HEK293 (cell line): ENCODE results near the gene FBXL7.

Experiments
- CTCF ChIA-PET: fragments of 350-600 bp; formaldehyde crosslinking; extraction: SDS; loops from one replicate; lab custom pipeline; 2021; ENCODE audit warnings: antibody characterized with exemption; lab: Yijun Ruan, JAX
- POLR2A ChIA-PET: fragments of 300-600 bp; formaldehyde crosslinking; extraction: SDS; loops from one replicate; lab custom pipeline; 2020; ENCODE audit warnings: antibody characterized with exemption, inconsistent platforms; lab: Yijun Ruan, JAX
- H3K27ac ChIP-seq: fragments of 200-500 bp; sonication (Bioruptor generic); 2 replicates; pipeline ENCODE4 v1.5.1; 2014; ENCODE audit warnings: low read depth, low read length, control low read depth, inconsistent platforms; ENCODE audit errors: extremely low read depth
- H3K36me3 ChIP-seq, 2 experiments: fragments of 200-500 bp in 1 of 2; sonication (Bioruptor generic) in 1 of 2; 1 replicate in 1 of 2; 2 replicates in 1 of 2; pipeline ENCODE4 v1.5.1; 2014 to 2017; ENCODE audit warnings: inconsistent platforms in 2 of 2, low read length in 2 of 2; ENCODE audit not compliant: control insufficient read depth in 2 of 2, insufficient read depth in 1 of 2
- H3K4me1 ChIP-seq: fragments of 200-500 bp; sonication (Bioruptor generic); 2 replicates; pipeline ENCODE4 v1.5.1; 2014; ENCODE audit warnings: mild to moderate bottlenecking, low read length, inconsistent platforms; ENCODE audit not compliant: control insufficient read depth, insufficient read depth
- H3K4me3 ChIP-seq: 2 replicates; pipeline ENCODE4 v1.5.1; 2011; ENCODE audit warnings: low read depth, mild to moderate bottlenecking, control low read depth, low read length, moderate library complexity
- H3K9me3 ChIP-seq: fragments of 200-500 bp; sonication (Bioruptor generic); 2 replicates; pipeline ENCODE4 v1.5.1; 2014; ENCODE audit warnings: low read depth, low read length, inconsistent platforms; ENCODE audit not compliant: control insufficient read depth, insufficient read depth
- IKZF3 ChIP-seq: fragments of 450-650 bp; IDR thresholded peaks from 2 replicates; pipeline ENCODE4 v1.5.0; 2018; ENCODE audit warnings: missing biosample characterization, mild to moderate bottlenecking, missing genetic modification characterization, moderate library complexity
- MZF1 ChIP-seq: fragments of 450-650 bp; formaldehyde crosslinking; IDR thresholded peaks from 2 replicates; pipeline ENCODE4 v1.5.1; 2017; ENCODE audit warnings: missing biosample characterization, missing genetic modification characterization, borderline replicate concordance
- OSR2 ChIP-seq: fragments of 450-650 bp; formaldehyde crosslinking; IDR thresholded peaks from 2 replicates; pipeline ENCODE4 v1.5.1; 2016; ENCODE audit warnings: missing biosample characterization, missing genetic modification characterization
- OVOL3 ChIP-seq: fragments of 450-650 bp; formaldehyde crosslinking; IDR thresholded peaks from 2 replicates; pipeline ENCODE4 v1.5.1; 2016; ENCODE audit warnings: missing biosample characterization, missing genetic modification characterization
- REPIN1 ChIP-seq: fragments of 450-650 bp; formaldehyde crosslinking; IDR thresholded peaks from 2 replicates; pipeline ENCODE4 v1.5.1; 2017; ENCODE audit warnings: missing biosample characterization, missing genetic modification characterization, low read depth
- SCRT2 ChIP-seq: fragments of 450-650 bp; formaldehyde crosslinking; IDR thresholded peaks from 2 replicates; pipeline ENCODE4 v1.5.1; 2016; ENCODE audit warnings: missing biosample characterization, missing genetic modification characterization
- SP2 ChIP-seq: fragments of 450-650 bp; formaldehyde crosslinking; IDR thresholded peaks from 2 replicates; pipeline ENCODE4 v1.5.1; 2016; ENCODE audit warnings: missing biosample characterization, missing genetic modification characterization
- SP3 ChIP-seq: fragments of 450-650 bp; formaldehyde crosslinking; IDR thresholded peaks from 2 replicates; pipeline ENCODE4 v1.5.1; 2016; ENCODE audit warnings: missing biosample characterization, missing genetic modification characterization
- TCF7L2 ChIP-seq: IDR thresholded peaks from 2 replicates; pipeline ENCODE4 v1.6.1; 2011; ENCODE audit warnings: low read depth, mild to moderate bottlenecking, inconsistent platforms, low read length, moderate library complexity, borderline replicate concordance
- TRIM28 ChIP-seq: IDR thresholded peaks from 2 replicates; pipeline ENCODE4 v1.6.1; 2011; ENCODE audit warnings: low read length, control low read depth, borderline replicate concordance
- ZNF223 ChIP-seq: fragments of 450-650 bp; formaldehyde crosslinking; IDR thresholded peaks from 2 replicates; pipeline ENCODE4 v1.5.1; 2016; ENCODE audit warnings: missing biosample characterization, missing genetic modification characterization
- ZNF549 ChIP-seq: fragments of 450-650 bp; IDR thresholded peaks from 2 replicates; pipeline ENCODE4 v1.5.1; 2018; ENCODE audit warnings: missing biosample characterization, missing genetic modification characterization, mild to moderate bottlenecking, inconsistent platforms, moderate library complexity
- ZNF610 ChIP-seq: fragments of 450-650 bp; formaldehyde crosslinking; IDR thresholded peaks from 2 replicates; pipeline ENCODE4 v1.5.1; 2016; ENCODE audit warnings: missing biosample characterization, missing genetic modification characterization, borderline replicate concordance
- ZNF629 ChIP-seq: fragments of 450-650 bp; formaldehyde crosslinking; IDR thresholded peaks from 2 replicates; pipeline ENCODE4 v1.5.1; 2017; ENCODE audit warnings: missing biosample characterization, missing genetic modification characterization
- ZNF677 ChIP-seq: fragments of 450-650 bp; IDR thresholded peaks from 2 replicates; pipeline ENCODE4 v1.5.0; 2018; ENCODE audit warnings: missing biosample characterization, mild to moderate bottlenecking, missing genetic modification characterization, moderate library complexity
- TF ChIP-seq, protein P1 (sequence below): fragments of 450-650 bp; formaldehyde crosslinking; IDR thresholded peaks from 2 replicates; pipeline ENCODE4 v1.5.1; 2016; ENCODE audit warnings: missing biosample characterization, missing genetic modification characterization
- TF ChIP-seq, protein P2 (sequence below): fragments of 450-650 bp; formaldehyde crosslinking; IDR thresholded peaks from 2 replicates; pipeline ENCODE4 v1.5.1; 2017; ENCODE audit warnings: missing biosample characterization, missing genetic modification characterization
- TF ChIP-seq, protein P3 (sequence below): fragments of 450-650 bp; formaldehyde crosslinking; IDR thresholded peaks from 2 replicates; pipeline ENCODE4 v1.5.1; 2017; ENCODE audit warnings: missing biosample characterization, missing genetic modification characterization
- TF ChIP-seq, protein P4 (sequence below): fragments of 450-650 bp; formaldehyde crosslinking; IDR thresholded peaks from 2 replicates; pipeline ENCODE4 v1.5.1; 2016; ENCODE audit warnings: missing biosample characterization, missing genetic modification characterization

FBXL7 gene

DNA sequence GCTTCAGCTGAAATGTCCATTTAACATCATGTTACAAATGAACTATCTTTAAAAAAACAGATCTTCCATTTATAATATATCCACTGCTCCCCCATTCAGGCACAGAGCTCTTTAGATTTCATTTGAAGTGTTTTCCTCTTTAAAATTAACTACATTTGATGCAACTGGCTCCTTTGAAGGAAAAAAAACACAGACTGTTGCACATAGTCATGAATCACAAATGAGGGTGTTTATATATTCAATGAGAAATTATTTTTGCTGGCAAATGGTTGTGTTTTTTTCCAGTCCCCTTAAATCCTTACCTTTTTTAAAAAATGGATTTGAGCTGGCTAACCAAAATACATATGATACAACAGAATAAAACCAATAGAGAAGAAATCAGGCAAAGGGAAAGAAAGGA, 240.4 kb downstream of the FBXL7 start (continued):
- TF ChIP-seq OVOL3 = no peak
- TF ChIP-seq, protein P1, sequence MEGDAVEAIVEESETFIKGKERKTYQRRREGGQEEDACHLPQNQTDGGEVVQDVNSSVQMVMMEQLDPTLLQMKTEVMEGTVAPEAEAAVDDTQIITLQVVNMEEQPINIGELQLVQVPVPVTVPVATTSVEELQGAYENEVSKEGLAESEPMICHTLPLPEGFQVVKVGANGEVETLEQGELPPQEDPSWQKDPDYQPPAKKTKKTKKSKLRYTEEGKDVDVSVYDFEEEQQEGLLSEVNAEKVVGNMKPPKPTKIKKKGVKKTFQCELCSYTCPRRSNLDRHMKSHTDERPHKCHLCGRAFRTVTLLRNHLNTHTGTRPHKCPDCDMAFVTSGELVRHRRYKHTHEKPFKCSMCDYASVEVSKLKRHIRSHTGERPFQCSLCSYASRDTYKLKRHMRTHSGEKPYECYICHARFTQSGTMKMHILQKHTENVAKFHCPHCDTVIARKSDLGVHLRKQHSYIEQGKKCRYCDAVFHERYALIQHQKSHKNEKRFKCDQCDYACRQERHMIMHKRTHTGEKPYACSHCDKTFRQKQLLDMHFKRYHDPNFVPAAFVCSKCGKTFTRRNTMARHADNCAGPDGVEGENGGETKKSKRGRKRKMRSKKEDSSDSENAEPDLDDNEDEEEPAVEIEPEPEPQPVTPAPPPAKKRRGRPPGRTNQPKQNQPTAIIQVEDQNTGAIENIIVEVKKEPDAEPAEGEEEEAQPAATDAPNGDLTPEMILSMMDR (tag by site-specific recombination) = no peak
- TF ChIP-seq MZF1 (tag by site-specific recombination) = no peak
- TF ChIP-seq, protein P2, sequence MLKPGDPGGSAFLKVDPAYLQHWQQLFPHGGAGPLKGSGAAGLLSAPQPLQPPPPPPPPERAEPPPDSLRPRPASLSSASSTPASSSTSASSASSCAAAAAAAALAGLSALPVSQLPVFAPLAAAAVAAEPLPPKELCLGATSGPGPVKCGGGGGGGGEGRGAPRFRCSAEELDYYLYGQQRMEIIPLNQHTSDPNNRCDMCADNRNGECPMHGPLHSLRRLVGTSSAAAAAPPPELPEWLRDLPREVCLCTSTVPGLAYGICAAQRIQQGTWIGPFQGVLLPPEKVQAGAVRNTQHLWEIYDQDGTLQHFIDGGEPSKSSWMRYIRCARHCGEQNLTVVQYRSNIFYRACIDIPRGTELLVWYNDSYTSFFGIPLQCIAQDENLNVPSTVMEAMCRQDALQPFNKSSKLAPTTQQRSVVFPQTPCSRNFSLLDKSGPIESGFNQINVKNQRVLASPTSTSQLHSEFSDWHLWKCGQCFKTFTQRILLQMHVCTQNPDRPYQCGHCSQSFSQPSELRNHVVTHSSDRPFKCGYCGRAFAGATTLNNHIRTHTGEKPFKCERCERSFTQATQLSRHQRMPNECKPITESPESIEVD = no peak
- no peak for TF ChIP-seq ZNF677 (tag by site-specific recombination)

DNA sequence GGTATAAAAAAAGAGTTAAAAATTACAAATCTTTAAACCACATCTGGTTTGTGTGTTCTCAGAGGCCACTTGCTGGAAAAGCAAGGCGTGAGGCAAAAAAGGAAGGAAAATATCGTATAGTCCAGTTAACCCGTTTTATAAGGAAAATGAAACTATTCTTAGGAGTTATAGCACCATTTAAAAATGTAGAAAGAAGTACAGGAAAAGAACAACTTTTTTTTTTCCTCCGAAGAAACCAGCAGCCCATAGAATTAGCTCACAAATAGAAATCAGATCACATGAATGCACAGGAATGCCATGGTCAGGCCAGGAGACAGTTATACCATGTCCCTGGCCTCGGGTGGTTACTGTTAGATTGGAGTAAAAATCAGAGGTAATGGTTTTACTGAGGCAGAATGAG, 241.6 kb downstream of the FBXL7 start:
- CTCF ChIA-PET = no interaction called here
- no peak overlapping the region for H3K4me3 ChIP-seq
- POLR2A ChIA-PET = no interaction called here
- TF ChIP-seq REPIN1 (no peak), SP2 (tag by site-specific recombination) (no peak), ZNF549 (tag by site-specific recombination) (no peak), TRIM28 (no peak), ZNF610 (no peak), TCF7L2 (no peak), ZNF629 (tag by site-specific recombination) (no peak), SCRT2 (tag by site-specific recombination) (no peak), OSR2 (tag by site-specific recombination) (no peak)
- TF ChIP-seq, protein P2 = no peak
- TF ChIP-seq, protein P3, sequence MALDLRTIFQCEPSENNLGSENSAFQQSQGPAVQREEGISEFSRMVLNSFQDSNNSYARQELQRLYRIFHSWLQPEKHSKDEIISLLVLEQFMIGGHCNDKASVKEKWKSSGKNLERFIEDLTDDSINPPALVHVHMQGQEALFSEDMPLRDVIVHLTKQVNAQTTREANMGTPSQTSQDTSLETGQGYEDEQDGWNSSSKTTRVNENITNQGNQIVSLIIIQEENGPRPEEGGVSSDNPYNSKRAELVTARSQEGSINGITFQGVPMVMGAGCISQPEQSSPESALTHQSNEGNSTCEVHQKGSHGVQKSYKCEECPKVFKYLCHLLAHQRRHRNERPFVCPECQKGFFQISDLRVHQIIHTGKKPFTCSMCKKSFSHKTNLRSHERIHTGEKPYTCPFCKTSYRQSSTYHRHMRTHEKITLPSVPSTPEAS = no peak
- TF ChIP-seq, protein P4, sequence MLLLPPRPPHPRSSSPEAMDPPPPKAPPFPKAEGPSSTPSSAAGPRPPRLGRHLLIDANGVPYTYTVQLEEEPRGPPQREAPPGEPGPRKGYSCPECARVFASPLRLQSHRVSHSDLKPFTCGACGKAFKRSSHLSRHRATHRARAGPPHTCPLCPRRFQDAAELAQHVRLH (tag by site-specific recombination) = no peak
- H3K36me3 ChIP-seq = no peaks in the 10 kb centered on the region
- H3K4me1 ChIP-seq = no peaks in the 10 kb centered on the region
- no peak overlapping the region for H3K27ac ChIP-seq
- H3K9me3 ChIP-seq = no peaks in the 10 kb centered on the region

DNA sequence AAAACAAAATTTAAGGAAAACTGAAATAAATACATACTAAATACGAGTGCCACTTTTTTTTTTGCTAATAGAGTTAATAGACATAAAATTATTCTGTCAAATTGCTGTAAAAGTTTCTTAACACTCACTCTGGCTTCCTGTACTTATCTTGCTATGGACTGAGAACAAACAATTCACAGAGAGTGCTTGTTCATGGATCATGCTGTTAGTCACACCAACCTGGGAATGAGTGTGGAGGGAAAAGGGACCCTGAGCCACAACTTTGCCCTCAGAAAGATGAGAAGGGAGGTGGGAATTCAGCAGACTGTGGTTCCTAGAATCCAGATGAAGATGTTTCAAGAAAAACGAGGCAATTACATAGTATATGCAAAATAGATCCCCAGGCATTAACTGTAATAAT, 246.9 kb downstream of the FBXL7 start:
- CTCF ChIA-PET = no interaction called here
- no peaks in the 10 kb centered on the region for H3K36me3 ChIP-seq
- no peak overlapping the region for H3K27ac ChIP-seq
- H3K4me1 ChIP-seq = no peaks in the 10 kb centered on the region
- no peak overlapping the region for H3K4me3 ChIP-seq
- no peak for TF ChIP-seq SP3 (tag by site-specific recombination)
- no peak for TF ChIP-seq ZNF223
- no peak for TF ChIP-seq IKZF3 (tag by site-specific recombination)
- POLR2A ChIA-PET = no interaction called here
- H3K9me3 ChIP-seq = no peaks in the 10 kb centered on the region
